Testis (tissue), 3 donors: ENCODE data around the gene PRKCZ. TPM values are rescaled to one million over a fixed set of nuclear protein-coding genes. Genes with fewer than 3 reads are reported as not detected.
"Not testable (repeated sequence)": the region's sequence is repeated elsewhere in the genome, so short reads cannot be mapped to it uniquely, and the experiment has no call there.

Experiments used
- DNase-seq: peaks from one replicate; pipeline ENCODE4 v3.0.0-alpha.2; 2019
- H3K27ac ChIP-seq, 2 donors: fragments of 200-600 bp; sonication (generic); one replicate each; pipeline ENCODE4 v1.5.1; 2019
- H3K27me3 ChIP-seq: fragments of 200-600 bp; sonication (generic); one replicate; pipeline ENCODE4 v1.5.1; 2019
- H3K36me3 ChIP-seq: fragments of 200-600 bp; sonication (generic); one replicate; pipeline ENCODE4 v1.5.1; 2017; ENCODE audit warnings: low read depth; ENCODE audit errors: missing control alignments
- H3K4me1 ChIP-seq: fragments of 200-600 bp; sonication (generic); one replicate; pipeline ENCODE4 v1.5.1; 2019
- H3K4me3 ChIP-seq, 2 donors: fragments of 200-600 bp; sonication (generic); one replicate each; pipeline ENCODE4 v1.5.1; 2017 to 2019
- H3K9me3 ChIP-seq: fragments of 200-600 bp; sonication (generic); one replicate; pipeline ENCODE4 v1.5.1; 2017
- POLR2A ChIP-seq: fragments of 450-650 bp; IDR thresholded peaks from one replicate; pipeline ENCODE4 v1.6.1; 2017; ENCODE audit warnings: antibody characterized with exemption, mild to moderate bottlenecking, moderate library complexity
- WGBS, 2 donors: methylation state at CpG; one replicate each; pipeline ENCODE4 v1.1.5; 2018; 5-methylcytosine and 5-hydroxymethylcytosine counted together
- intact Hi-C: fragments of 100-400 bp; cut with DNase I; formaldehyde crosslinking; loops from one replicate; pipeline ENCODE4 v1.15.1; 2023; ENCODE audit warnings: low total_unique reads
- polyA plus RNA-seq: library from polyadenylated mRNA; stranded (reverse); fragments of 350-450 nt; fragmentation: Illumina TruSeq; extraction: RNeasy Lipid Tissue Mini Kit (QIAGEN cat#74804); gene quantifications from one replicate; pipeline ENCODE4 v1.2.3, GENCODE V29; 2014; ENCODE audit warnings: low read depth, low replicate concordance; ENCODE audit not compliant: insufficient read depth
- total RNA-seq, 2 donors: library from RNA; depleted of rRNA; stranded (reverse); fragments of >200 nt; gene quantifications; one replicate each; pipeline ENCODE4 v1.2.3, GENCODE V29; 2016
- TF ChIP-seq, protein P1 (sequence below), 3 experiments: fragments of 450-650 bp in 2 of 3; fragments of 200-600 bp in 1 of 3; sonication (generic) in 1 of 3; IDR thresholded peaks; one replicate each; pipeline ENCODE4 v1.5.1; 2016 to 2019; ENCODE audit warnings: antibody characterized with exemption in 3 of 3, mild to moderate bottlenecking in 2 of 3, moderate library complexity in 1 of 3

The PRKCZ gene
- total and polyA plus RNA-seq, 3 donors from 2014 or later: 86.4 to 142 (median 123) TPM

DNA sequence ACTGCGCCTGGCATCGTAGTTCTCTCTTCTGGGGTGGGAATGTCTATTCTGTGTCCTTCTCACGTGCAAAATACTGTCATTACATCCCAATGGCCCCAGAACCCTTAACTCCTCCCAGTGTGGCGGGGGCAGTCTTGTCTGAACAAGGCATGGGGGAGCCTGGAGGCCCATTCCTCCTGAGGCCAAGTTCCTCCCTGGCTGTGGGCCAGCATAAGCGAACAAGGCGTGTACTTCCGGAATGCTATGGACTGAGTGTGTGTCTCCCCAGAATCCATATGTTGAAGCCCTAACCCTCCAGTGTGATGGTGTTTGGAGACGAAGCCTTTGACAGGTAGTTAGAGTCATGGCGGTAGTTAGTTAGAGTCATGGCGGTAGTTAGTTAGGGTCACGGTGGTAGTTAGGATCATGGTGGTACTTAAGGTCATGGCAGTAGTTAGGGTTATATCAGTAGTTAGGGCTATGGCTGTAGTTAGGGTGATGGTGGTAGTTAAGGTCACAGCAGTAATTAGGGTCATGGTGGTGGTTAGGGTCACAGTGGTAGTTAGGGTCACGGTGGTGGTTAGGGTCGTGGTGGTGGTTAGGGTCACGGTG, 71.0 kb downstream of the PRKCZ start:
- 91 to 95% methylated on average over 14 of the region's 14 CpGs for WGBS, 2 donors
- Histone ChIP-seq H3K27ac (no peak overlapping the region), H3K9me3 (no peaks in the 10 kb centered on the region), H3K36me3 (no peaks in the 10 kb centered on the region), H3K4me3 (no peak overlapping the region), H3K4me1 (no peaks in the 10 kb centered on the region), H3K27me3 (no peaks in the 10 kb centered on the region)
- intact Hi-C loops: no loop called here
- no peak for DNase-seq
- TF ChIP-seq, protein P1, sequence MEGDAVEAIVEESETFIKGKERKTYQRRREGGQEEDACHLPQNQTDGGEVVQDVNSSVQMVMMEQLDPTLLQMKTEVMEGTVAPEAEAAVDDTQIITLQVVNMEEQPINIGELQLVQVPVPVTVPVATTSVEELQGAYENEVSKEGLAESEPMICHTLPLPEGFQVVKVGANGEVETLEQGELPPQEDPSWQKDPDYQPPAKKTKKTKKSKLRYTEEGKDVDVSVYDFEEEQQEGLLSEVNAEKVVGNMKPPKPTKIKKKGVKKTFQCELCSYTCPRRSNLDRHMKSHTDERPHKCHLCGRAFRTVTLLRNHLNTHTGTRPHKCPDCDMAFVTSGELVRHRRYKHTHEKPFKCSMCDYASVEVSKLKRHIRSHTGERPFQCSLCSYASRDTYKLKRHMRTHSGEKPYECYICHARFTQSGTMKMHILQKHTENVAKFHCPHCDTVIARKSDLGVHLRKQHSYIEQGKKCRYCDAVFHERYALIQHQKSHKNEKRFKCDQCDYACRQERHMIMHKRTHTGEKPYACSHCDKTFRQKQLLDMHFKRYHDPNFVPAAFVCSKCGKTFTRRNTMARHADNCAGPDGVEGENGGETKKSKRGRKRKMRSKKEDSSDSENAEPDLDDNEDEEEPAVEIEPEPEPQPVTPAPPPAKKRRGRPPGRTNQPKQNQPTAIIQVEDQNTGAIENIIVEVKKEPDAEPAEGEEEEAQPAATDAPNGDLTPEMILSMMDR (IDR thresholded peaks at IDR 0.05): no peak
- no peak for TF ChIP-seq POLR2A

DNA sequence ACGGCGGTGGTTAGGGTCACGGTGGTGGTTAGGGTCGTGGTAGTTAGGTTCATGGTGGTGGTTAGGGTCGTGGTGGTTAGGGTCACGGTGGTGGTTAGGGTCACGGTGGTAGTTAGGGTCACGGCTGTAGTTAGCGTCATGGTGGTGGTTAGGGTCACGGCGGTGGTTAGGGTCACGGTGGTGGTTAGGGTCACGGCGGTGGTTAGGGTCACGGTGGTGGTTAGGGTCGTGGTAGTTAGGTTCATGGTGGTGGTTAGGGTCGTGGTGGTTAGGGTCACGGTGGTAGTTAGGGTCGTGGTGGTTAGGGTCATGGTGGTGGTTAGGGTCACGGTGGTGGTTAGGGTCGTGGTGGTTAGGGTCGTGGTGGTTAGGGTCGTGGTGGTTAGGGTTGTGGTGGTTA, 71.6 kb downstream of the PRKCZ start:
- H3K27me3 ChIP-seq, intact Hi-C loops, H3K4me3 ChIP-seq, H3K4me1 ChIP-seq, H3K9me3 ChIP-seq, H3K36me3 ChIP-seq, DNase-seq, H3K27ac ChIP-seq: not testable (repeated sequence)
- 87 to 94% methylated on average over 20 to 23 of the region's 23 CpGs for WGBS, 2 donors

DNA sequence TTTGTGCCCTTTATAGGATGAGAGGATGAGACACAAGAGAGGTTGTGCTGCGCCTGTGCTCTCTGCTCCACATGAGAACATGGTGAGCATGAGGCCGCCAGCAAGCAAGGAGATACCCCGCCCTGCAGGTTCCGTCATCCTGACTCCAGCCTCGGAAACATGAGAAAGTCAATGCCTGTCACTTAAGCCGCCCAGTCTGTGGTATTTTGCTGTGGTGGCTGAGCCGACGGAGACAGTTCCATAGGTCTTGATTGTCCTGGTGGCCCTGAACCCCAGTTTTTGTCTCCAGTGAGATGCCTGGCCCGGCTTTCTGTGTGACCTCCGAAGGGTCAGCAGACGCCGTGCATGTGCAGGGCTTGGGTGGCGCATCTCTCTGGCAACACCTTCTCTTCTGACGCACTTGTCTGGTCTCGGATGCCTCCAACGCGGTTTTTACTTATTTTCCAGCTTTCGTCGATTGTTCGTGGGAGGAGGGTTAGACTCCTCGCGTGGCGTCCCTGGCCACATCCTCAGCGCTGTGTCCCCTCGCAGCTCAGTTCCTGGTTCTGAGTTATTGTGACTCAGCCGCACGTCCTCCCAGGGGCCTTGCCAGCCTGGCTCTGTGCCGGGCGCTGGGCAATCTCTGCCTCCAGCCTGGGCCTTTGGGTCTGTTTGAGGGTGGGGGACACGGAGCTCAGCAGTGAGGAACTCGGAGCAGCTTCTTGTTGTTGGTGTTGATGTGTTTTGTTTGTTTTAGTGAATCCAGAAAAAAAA, 74.4 kb downstream of the PRKCZ start:
- 91 to 95% methylated on average over 31 of the region's 31 CpGs for WGBS, 2 donors
- TF ChIP-seq POLR2A: no peak
- TF ChIP-seq, protein P1 (IDR thresholded peaks at IDR 0.05): no peak
- Histone ChIP-seq H3K9me3 (no peaks in the 10 kb centered on the region), H3K4me3 (no peak overlapping the region), H3K27me3 (no peaks in the 10 kb centered on the region), H3K27ac (no peak overlapping the region), H3K36me3 (no peaks in the 10 kb centered on the region), H3K4me1 (no peaks in the 10 kb centered on the region)
- intact Hi-C loops: no loop called here
- DNase-seq: no peak

DNA sequence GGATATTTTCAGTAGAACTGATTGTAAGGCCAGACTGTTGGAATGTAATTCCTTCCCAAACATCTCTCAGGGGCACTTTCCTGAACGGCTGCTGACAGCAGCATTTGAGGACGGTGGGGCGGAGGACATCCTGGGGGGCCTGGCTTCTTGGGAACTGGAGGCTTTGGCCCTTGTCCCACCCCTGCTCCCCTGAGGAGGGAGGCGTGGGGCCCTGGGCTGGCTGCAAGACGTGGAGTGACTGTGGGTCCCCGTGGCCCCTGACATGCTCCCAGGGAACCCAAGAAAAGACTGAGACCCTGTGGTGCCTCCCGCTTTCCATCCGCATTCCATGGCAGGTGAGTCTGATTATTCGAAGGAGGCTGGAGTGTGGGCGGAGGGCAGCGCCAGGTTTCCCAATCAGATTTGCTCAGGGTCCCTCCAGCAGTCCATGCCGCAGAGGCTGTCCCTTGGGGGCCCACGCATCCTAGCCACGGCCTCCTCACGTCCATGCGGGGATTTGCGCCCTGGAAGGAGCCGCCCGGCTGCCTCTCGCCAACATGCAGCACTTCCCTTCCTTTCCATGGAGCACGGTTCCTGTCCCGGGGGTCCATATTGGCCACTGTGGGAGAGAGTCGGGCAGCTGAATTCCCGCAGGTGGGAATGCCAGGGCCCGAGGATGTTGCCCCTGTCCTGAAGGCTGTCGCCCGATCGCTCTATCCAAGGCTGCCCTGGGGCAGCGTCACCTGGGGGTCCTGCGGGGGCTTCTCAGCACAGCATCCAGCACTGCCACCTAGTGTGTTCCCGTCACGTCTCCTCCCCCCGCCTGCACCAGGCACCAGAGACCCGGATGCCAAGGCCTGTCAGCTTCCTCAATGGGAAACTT, 75.4 kb downstream of the PRKCZ start:
- no peaks in the 10 kb centered on the region for H3K27me3 ChIP-seq
- no peak for DNase-seq
- no peaks in the 10 kb centered on the region for H3K4me1 ChIP-seq
- 86 to 87% methylated on average over 30 to 34 of the region's 34 CpGs for WGBS, 2 donors
- H3K27ac ChIP-seq: no peak overlapping the region
- TF ChIP-seq POLR2A: no peak
- TF ChIP-seq, protein P1 (IDR thresholded peaks at IDR 0.05): no peak
- intact Hi-C loops: no loop called here
- H3K4me3 ChIP-seq: no peak overlapping the region
- no peaks in the 10 kb centered on the region for H3K9me3 ChIP-seq
- H3K36me3 ChIP-seq: no peaks in the 10 kb centered on the region
